GM23338 (cell line): Measurements from ENCODE around the gene RNF130. TPM values are rescaled to one million over a fixed set of nuclear protein-coding genes. Genes with fewer than 3 reads are reported as not detected.

Experiments used
- ATAC-seq: fragments of 200-7000 bp; cut with Tn5 transposase; 3 replicates; pipeline ENCODE4 v1.9.1; 2020
- DNase-seq: peaks from one replicate; pipeline ENCODE4 v3.0.0-alpha.2; 2015; ENCODE audit warnings: low spot score
- H2AFZ ChIP-seq: fragments of 200-600 bp; sonication (generic); 2 replicates; pipeline ENCODE4 v1.8.0; 2016; ENCODE audit warnings: antibody characterized with exemption, mild to moderate bottlenecking, moderate library complexity
- H3F3A ChIP-seq: fragments of 200-600 bp; sonication (generic); replicated peaks from 2 replicates; pipeline ENCODE4 v1.8.0; 2017; ENCODE audit warnings: antibody characterized with exemption, mixed run types, low read depth
- H3K27ac ChIP-seq: fragments of 200-600 bp; sonication (generic); 2 replicates; pipeline ENCODE4 v1.6.1; 2016; ENCODE audit warnings: low read depth
- H3K27me3 ChIP-seq: fragments of 200-600 bp; sonication (generic); 2 replicates; pipeline ENCODE4 v1.8.0; 2016; ENCODE audit warnings: mild to moderate bottlenecking, mixed run types, moderate library complexity; ENCODE audit not compliant: insufficient read depth
- H3K36me3 ChIP-seq: fragments of 200-600 bp; sonication (generic); 2 replicates; pipeline ENCODE4 v1.8.0; 2016; ENCODE audit warnings: mild to moderate bottlenecking; ENCODE audit not compliant: insufficient read depth
- H3K4me1 ChIP-seq: fragments of 200-600 bp; sonication (generic); 2 replicates; pipeline ENCODE4 v1.8.0; 2016; ENCODE audit warnings: mild to moderate bottlenecking, moderate library complexity; ENCODE audit not compliant: insufficient read depth
- H3K4me2 ChIP-seq: fragments of 200-600 bp; sonication (generic); 2 replicates; pipeline ENCODE4 v1.7.1; 2017; ENCODE audit warnings: mixed run types
- H3K4me3 ChIP-seq: fragments of 200-600 bp; sonication (generic); 2 replicates; pipeline ENCODE4 v1.6.1; 2016; ENCODE audit warnings: mixed run types
- H3K79me2 ChIP-seq: fragments of 200-600 bp; sonication (generic); replicated peaks from 2 replicates; pipeline ENCODE4 v1.8.0; 2017; ENCODE audit warnings: mild to moderate bottlenecking; ENCODE audit not compliant: insufficient read depth
- H3K9me2 ChIP-seq: fragments of 200-600 bp; sonication (generic); 2 replicates; pipeline ENCODE4 v1.8.0; 2017; ENCODE audit not compliant: insufficient read depth
- H4K20me1 ChIP-seq: fragments of 200-600 bp; sonication (generic); replicated peaks from 2 replicates; pipeline ENCODE4 v1.8.0; 2017; ENCODE audit warnings: mild to moderate bottlenecking; ENCODE audit not compliant: insufficient read depth
- H3K27ac Mint-ChIP-seq: 2 replicates; pipeline ENCODE4 v1.8.0; 2020; ENCODE audit warnings: inconsistent platforms, mild to moderate bottlenecking, moderate library complexity, mixed read lengths
- H3K27me3 Mint-ChIP-seq: 3 replicates; pipeline ENCODE4 v1.8.0; 2022; ENCODE audit warnings: low read depth, mild to moderate bottlenecking, moderate library complexity, mixed read lengths, inconsistent platforms; ENCODE audit not compliant: insufficient read depth, poor library complexity
- H3K36me3 Mint-ChIP-seq: 3 replicates; pipeline ENCODE4 v1.8.0; 2021; ENCODE audit warnings: low read depth, mild to moderate bottlenecking, inconsistent platforms, moderate library complexity, mixed read lengths
- H3K4me1 Mint-ChIP-seq: 3 replicates; pipeline ENCODE4 v1.8.0; 2020; ENCODE audit warnings: mild to moderate bottlenecking, inconsistent platforms, mixed read lengths
- H3K4me3 Mint-ChIP-seq: 3 replicates; pipeline ENCODE4 v1.8.0; 2021; ENCODE audit warnings: moderate library complexity, mild to moderate bottlenecking, inconsistent platforms, mixed read lengths
- H3K9me3 Mint-ChIP-seq: 3 replicates; pipeline ENCODE4 v1.8.0; 2020; ENCODE audit warnings: moderate library complexity, mild to moderate bottlenecking, inconsistent platforms, mixed read lengths
- CREB1 ChIP-seq: fragments of 250-450 bp; sonication (Bioruptor Pico); IDR thresholded peaks from 2 replicates; pipeline ENCODE4 v1.5.0; 2020; ENCODE audit warnings: low read depth, mild to moderate bottlenecking, moderate library complexity
- ETS1 ChIP-seq: IDR thresholded peaks from 2 replicates; pipeline ENCODE4 v1.6.1; 2016; ENCODE audit warnings: antibody characterized with exemption
- EZH2phosphoT487 ChIP-seq: fragments of 200-600 bp; sonication (generic); IDR thresholded peaks from one replicate; pipeline ENCODE4 v1.8.1; 2018; ENCODE audit warnings: antibody characterized with exemption; ENCODE audit not compliant: unreplicated experiment
- JUNB ChIP-seq: IDR thresholded peaks from one replicate; pipeline ENCODE4 v1.6.1; 2016; ENCODE audit warnings: antibody characterized with exemption; ENCODE audit not compliant: unreplicated experiment
- NANOG ChIP-seq: IDR thresholded peaks from 2 replicates; pipeline ENCODE4 v1.6.1; 2016; ENCODE audit warnings: antibody characterized with exemption, borderline replicate concordance
- ZNF462 ChIP-seq: fragments of 250-450 bp; sonication (Bioruptor Pico); IDR thresholded peaks from 2 replicates; pipeline ENCODE4 v1.5.0; 2020; ENCODE audit warnings: mild to moderate bottlenecking, moderate library complexity
- polyA plus RNA-seq: library from polyadenylated mRNA; unstranded; fragments of >200 nt; fragmentation: Nextera tagmentation; extraction: Ambion mirVana; gene quantifications from 2 replicates; pipeline ENCODE4 v1.2.1, GENCODE V29; 2016
- total RNA-seq: library from RNA; depleted of rRNA; stranded (reverse); fragments of >200 nt; shearing (Covaris generic); gene quantifications from 2 replicates; pipeline ENCODE4 v1.2.3, GENCODE V29; 2014
- TF ChIP-seq, protein P1 (sequence below), 2 experiments: fragments of 200-600 bp in 1 of 2; sonication (generic) in 1 of 2; conservative IDR thresholded peaks; 2 replicates each; pipeline versions ENCODE4 v1.5.1 to v1.6.1; 2016 to 2017; ENCODE audit warnings: antibody characterized with exemption in 2 of 2, low read depth in 2 of 2, mild to moderate bottlenecking in 2 of 2, moderate library complexity in 1 of 2

The RNF130 gene
- total and polyA plus RNA-seq, 2 experiments from 2014 or later: 60.1 to 97.3 TPM

DNA sequence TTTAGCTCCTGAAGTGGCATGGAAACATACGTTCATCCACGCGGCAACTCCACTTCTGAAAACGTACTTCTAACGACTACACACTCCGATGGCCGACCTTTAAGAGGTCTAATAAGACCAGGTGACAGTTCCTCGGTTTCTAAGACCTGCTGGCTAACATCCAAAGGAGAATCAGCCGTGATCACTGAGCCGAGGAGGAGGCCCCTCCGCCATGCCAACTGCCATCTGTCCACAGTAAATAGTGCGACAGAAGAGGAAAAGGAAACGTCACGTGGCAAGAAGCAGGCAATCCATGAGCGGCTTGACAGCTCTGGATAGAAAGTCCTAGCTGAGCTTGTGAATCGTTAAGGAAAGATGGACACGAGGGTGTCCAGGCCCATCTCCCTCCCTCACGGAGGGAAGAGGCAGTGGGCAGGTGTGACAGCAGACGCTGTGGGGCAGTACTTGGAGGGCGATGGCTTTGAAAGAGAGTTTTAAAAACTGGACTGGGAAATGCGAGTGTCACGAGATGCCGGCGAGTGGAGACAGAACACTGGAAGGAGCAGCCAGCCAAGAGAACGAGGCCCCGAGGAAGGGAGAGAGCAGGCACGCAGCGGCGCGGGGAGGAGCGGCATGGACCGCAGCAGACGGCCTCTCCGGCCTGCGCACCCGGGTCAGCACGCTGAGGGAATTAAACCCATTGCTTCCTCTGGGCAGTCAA, 97.2 kb downstream of the RNF130 start (continued):
- no peak for TF ChIP-seq ZNF462 (CRISPR knock-in tag)
- TF ChIP-seq NANOG: no peak
- no peak for TF ChIP-seq JUNB

- Mint-ChIP-seq H3K27ac (no peak overlapping the region), H3K4me3 (no peak overlapping the region), H3K4me1 (peaks cover 17% of the 10 kb centered on the region), H3K36me3 (peaks cover 44% of the 10 kb centered on the region), H3K27me3 (peaks cover 3% of the 10 kb centered on the region), H3K9me3 (no peaks in the 10 kb centered on the region)
- H3K9me2 ChIP-seq: no peaks in the 10 kb centered on the region
- ATAC-seq (no peak; the same call in 2 of the 3 replicates), DNase-seq (no peak)
- H3F3A ChIP-seq: peaks cover 6% of the 10 kb centered on the region; the same call in 1 of the 2 replicates
- H3K4me2 ChIP-seq: no peak overlapping the region
- peaks cover 5% of the 10 kb centered on the region for H3K36me3 ChIP-seq
- H3K27me3 ChIP-seq: no peaks in the 10 kb centered on the region
- no peaks in the 10 kb centered on the region for H3K4me1 ChIP-seq
- no peak overlapping the region for H2AFZ ChIP-seq
- H3K4me3 ChIP-seq: no peak overlapping the region
- H3K27ac ChIP-seq: no peak overlapping the region
- H4K20me1 ChIP-seq: no peaks in the 10 kb centered on the region
- no peaks in the 10 kb centered on the region for H3K79me2 ChIP-seq
- TF ChIP-seq, protein P1, sequence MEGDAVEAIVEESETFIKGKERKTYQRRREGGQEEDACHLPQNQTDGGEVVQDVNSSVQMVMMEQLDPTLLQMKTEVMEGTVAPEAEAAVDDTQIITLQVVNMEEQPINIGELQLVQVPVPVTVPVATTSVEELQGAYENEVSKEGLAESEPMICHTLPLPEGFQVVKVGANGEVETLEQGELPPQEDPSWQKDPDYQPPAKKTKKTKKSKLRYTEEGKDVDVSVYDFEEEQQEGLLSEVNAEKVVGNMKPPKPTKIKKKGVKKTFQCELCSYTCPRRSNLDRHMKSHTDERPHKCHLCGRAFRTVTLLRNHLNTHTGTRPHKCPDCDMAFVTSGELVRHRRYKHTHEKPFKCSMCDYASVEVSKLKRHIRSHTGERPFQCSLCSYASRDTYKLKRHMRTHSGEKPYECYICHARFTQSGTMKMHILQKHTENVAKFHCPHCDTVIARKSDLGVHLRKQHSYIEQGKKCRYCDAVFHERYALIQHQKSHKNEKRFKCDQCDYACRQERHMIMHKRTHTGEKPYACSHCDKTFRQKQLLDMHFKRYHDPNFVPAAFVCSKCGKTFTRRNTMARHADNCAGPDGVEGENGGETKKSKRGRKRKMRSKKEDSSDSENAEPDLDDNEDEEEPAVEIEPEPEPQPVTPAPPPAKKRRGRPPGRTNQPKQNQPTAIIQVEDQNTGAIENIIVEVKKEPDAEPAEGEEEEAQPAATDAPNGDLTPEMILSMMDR (conservative IDR thresholded peaks at IDR 0.05; ENCODE audit: low read depth in 2 of 2): no peak
- TF ChIP-seq EZH2phosphoT487: no peak
- no peak for TF ChIP-seq CREB1
- TF ChIP-seq ETS1: no peak
- no peak for TF ChIP-seq NANOG
Measured at GRCh38 chr5:179973391-179973790, 98.2 kb downstream of the RNF130 start.
